ENCODE data around the gene LENEP.

- TF ChIP-seq EZH2phosphoT487 (IDR thresholded peaks at IDR 0.05; ENCODE audit: insufficient read depth, low read depth) = no peak
- TF ChIP-seq EZH2 (IDR thresholded peaks at IDR 0.05; ENCODE audit: insufficient read depth, poor library complexity, severe bottlenecking) = no peak
Measured at GRCh38 chr1:154957091-154957657, 36.2 kb upstream of the LENEP start.

Data from GM23248 (cell line).